ENCODE results near the gene BRPF1.

BRPF1 gene

DNA sequence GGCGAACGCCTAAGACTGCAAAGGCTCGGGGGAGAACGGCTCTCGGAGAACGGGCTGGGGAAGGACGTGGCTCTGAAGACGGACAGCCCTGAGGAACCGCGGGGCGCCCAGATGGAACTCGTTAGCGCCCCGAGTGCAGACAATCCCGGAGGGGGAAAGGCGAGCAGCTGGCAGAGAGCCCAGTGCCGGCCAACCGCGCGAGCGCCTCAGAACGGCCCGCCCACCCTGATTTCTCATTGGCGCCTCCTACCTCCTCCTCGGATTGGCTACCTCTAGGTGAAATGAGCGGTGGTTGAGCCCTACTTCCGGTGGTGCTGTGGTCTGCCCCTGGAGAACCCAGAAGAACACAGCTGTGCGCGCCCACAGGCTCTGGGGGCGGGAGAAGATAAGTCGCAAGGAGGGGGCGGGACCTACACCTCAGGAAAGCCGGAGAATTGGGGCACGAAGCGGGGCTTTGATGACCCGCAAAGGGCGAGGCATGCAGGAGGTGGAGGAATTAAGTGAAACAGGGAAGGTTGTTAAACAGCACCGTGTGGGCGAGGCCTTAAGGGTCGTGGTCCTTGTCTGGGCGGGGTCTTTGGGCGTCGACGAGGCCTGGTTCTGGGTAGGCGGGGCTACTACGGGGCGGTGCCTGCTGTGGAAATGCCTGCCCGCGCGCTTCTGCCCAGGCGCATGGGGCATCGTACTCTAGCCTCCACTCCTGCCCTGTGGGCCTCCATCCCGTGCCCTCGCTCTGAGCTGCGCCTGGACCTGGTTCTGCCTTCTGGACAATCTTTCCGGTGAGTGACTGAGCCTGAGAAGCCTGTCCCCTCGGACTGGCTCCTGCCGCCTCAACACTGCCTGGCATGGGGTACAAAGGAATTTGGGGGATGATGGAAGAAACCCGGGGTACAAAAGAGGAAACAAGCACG is 18.4 kb downstream of the BRPF1 start, which contains the start of gene OGG1:
TSS of gene OGG1 (plus strand) at position 308 of the 911 bp plus-strand sequence. CDS start at position 643, 335 bp downstream.
- peak within 1 kb of the TSS; percentile 88 for H3K4me3 ChIP-seq (ENCODE audit: low read depth, low read length)
- DNase-seq (ENCODE audit: low read depth): peak; percentile 94
- TF ChIP-seq, protein P1, sequence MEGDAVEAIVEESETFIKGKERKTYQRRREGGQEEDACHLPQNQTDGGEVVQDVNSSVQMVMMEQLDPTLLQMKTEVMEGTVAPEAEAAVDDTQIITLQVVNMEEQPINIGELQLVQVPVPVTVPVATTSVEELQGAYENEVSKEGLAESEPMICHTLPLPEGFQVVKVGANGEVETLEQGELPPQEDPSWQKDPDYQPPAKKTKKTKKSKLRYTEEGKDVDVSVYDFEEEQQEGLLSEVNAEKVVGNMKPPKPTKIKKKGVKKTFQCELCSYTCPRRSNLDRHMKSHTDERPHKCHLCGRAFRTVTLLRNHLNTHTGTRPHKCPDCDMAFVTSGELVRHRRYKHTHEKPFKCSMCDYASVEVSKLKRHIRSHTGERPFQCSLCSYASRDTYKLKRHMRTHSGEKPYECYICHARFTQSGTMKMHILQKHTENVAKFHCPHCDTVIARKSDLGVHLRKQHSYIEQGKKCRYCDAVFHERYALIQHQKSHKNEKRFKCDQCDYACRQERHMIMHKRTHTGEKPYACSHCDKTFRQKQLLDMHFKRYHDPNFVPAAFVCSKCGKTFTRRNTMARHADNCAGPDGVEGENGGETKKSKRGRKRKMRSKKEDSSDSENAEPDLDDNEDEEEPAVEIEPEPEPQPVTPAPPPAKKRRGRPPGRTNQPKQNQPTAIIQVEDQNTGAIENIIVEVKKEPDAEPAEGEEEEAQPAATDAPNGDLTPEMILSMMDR (IDR thresholded peaks at IDR 0.05; ENCODE audit: control insufficient read depth, extremely low read depth, insufficient read depth): no peak

DNA sequence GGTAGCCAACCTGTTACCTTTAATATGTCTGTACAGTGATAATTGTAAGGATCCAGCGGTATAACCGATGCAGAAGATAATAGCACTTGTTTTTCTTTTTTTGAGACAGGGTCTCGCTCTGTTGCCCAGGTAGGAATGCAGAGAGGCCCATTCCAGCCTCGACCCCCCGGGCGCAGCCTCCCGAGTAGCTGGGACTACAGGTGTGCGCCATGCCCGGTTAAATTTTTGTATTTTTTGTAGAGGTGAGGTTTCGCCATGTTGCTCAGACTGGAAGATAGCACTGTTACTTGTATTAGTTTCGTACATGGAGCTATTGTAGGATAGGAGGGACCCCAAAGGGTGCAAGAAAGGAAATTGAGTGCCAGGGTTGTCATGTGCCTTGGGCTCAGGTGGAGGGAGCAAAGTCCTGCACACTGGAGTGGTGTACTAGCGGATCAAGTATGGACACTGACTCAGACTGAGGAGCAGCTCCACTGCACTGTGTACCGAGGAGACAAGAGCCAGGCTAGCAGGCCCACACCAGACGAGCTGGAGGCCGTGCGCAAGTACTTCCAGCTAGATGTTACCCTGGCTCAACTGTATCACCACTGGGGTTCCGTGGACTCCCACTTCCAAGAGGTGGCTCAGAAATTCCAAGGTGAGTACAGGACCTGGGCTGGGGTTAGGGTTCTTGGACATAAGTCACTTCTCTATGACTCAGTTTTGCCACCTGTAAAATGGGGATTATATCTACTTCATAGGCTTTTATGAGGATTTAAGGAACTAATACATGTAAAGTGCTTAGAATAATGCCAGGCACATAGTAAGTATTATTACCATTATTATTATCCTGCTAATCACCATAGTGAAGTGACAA is 19.2 kb downstream of the BRPF1 start:
- DNase-seq (ENCODE audit: low read depth): no peak
- TF ChIP-seq, protein P1 (IDR thresholded peaks at IDR 0.05; ENCODE audit: control insufficient read depth, extremely low read depth, insufficient read depth): no peak
- H3K4me3 ChIP-seq (ENCODE audit: low read depth, low read length): peak overlapping the region; percentile 88

DNA sequence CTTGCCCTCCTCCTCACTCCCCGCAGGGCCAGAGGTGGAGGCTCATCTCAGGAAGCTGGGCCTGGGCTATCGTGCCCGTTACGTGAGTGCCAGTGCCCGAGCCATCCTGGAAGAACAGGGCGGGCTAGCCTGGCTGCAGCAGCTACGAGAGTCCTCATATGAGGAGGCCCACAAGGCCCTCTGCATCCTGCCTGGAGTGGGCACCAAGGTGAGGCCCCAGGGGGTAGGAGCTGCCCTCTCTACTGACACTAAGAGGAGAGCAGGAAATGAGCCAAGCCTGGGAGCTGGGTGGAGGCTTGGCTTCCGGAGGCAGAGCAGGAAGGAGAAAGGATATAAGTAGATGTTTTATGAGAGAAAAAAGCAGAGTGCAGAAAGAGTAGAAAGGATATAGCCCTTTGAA is 23.1 kb downstream of the BRPF1 start:
- no peak for DNase-seq (ENCODE audit: low read depth)
- TF ChIP-seq, protein P1 (IDR thresholded peaks at IDR 0.05; ENCODE audit: control insufficient read depth, extremely low read depth, insufficient read depth): no peak
- no peak overlapping the region for H3K4me3 ChIP-seq (ENCODE audit: low read depth, low read length)

DNA sequence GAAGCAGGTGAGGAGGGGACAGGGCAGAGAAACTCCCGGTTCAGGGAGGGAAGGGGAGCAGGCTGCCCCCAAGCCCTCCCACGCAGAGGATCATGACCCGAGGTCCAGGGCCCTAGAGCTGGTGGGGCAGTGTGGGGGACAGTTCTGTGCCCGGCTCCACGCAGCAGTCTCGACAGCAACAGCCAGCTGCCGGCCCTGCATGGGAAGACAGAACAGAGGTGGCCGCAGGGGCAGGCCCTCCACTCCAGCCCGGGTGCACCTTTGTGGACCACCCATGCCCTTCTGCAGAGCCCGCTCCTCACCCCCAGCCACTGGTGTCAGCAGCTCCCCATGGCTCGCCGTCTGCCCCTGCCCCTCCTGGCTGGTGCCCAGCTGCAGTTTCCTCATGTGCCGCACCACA is 25.9 kb downstream of the BRPF1 start:
- H3K4me3 ChIP-seq (ENCODE audit: low read depth, low read length): no peak overlapping the region
- TF ChIP-seq, protein P1 (IDR thresholded peaks at IDR 0.05; ENCODE audit: control insufficient read depth, extremely low read depth, insufficient read depth): no peak
- no peak for DNase-seq (ENCODE audit: low read depth)

DNA sequence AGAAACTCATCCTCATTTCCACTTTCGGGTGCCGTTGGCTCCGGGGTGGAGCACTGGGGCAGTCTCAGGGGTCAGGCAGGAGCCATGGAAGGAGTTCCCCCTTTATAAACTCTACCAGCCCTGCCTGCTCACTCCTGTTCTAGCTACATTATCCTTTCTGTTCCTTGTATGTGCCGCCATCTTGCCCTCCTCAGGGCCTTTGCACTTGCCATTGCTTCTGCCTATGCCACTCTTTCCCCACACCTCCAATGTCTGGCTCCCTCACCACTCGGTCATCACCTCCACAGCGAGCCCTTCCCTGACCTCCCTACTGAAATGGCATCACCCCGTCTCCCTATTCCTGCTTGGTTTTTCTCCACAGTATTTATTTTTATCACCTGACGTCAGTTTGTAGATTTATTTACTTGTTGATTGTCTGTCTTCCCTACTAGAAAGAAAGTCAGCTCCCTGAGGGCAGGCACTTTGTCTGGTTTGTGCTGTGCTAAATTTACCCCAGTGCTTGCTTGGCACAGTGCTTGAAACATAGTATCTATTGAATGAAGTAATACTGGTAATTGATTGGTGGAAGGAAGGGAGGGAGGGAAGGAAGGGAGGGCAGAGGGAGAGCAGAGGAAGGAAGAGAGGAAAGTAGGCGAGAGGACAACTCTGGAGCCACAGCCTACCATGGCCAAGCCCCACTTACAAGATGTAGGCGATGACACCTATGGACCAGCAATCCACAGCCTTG is 29.4 kb downstream of the BRPF1 start:
- no peak for DNase-seq (ENCODE audit: low read depth)
- no peak overlapping the region for H3K4me3 ChIP-seq (ENCODE audit: low read depth, low read length)
- TF ChIP-seq, protein P1 (IDR thresholded peaks at IDR 0.05; ENCODE audit: control insufficient read depth, extremely low read depth, insufficient read depth): no peak

DNA sequence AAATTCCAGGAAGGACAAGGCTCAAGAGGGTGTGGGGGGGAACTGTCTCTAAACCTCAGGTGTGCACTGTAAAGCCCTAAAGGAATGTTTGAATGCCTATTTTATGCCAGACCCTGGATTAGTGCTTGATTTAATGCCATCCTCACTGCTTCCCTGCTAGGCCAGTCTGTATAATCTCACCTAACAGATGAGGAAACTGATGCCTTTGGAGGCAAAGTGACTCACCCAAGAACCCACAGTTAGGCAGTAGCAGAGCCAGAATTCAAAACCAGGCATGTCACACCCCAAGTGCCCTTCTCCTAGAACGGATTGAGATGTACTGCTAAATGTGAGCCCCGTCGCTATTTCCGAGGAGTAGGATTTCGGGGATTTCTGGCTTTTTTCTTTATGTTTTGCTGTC is 30.4 kb downstream of the BRPF1 start:
- H3K4me3 ChIP-seq (ENCODE audit: low read depth, low read length): no peak overlapping the region
- no peak for DNase-seq (ENCODE audit: low read depth)
- TF ChIP-seq, protein P1 (IDR thresholded peaks at IDR 0.05; ENCODE audit: control insufficient read depth, extremely low read depth, insufficient read depth): no peak
